GM12801 (cell line): ENCODE measurements around the gene MED28.

Experiments
- CTCF ChIP-seq: IDR thresholded peaks from one replicate; pipeline ENCODE4 v1.5.1; 2011; ENCODE audit warnings: control low read depth; ENCODE audit not compliant: insufficient read length; ENCODE audit errors: extremely low read depth

Gene MED28

GRCh38 chr4:17667653-17668201 lies 53.3 kb downstream of the MED28 start:
- no peak for TF ChIP-seq CTCF

- TF ChIP-seq CTCF: no peak
Measured at GRCh38 chr4:17670423-17670822, 56.0 kb downstream of the MED28 start.

GRCh38 chr4:17680559-17681280 lies 66.3 kb downstream of the MED28 start:
- no peak for TF ChIP-seq CTCF

GRCh38 chr4:17681281-17682221 lies 67.1 kb downstream of the MED28 start:
- no peak for TF ChIP-seq CTCF

GRCh38 chr4:17682222-17682566 lies 67.8 kb downstream of the MED28 start:
- no peak for TF ChIP-seq CTCF
